ENCODE data around the gene HS3ST6.
A peak's percentile ranks its signal among the peaks of the same experiment; 100 is the strongest.

The HS3ST6 gene

GRCh38 chr16:1874854-1875253 lies 43.4 kb downstream of the HS3ST6 start:
- DNase-seq = no peak

GRCh38 chr16:1871974-1872635 lies 46.1 kb downstream of the HS3ST6 start, which contains the start of gene MEIOB:
Gene MEIOB, minus strand, starts transcription at chr16:1872164. Its CDS starts 3,989 bp downstream, at chr16:1868175.
- DNase-seq = no peak

- DNase-seq = peak; percentile 26
Observed at GRCh38 chr16:1870365-1871082, 47.7 kb downstream of the HS3ST6 start.

GRCh38 chr16:1865902-1866690 lies 52.1 kb downstream of the HS3ST6 start:
- DNase-seq = no peak

DNA sequence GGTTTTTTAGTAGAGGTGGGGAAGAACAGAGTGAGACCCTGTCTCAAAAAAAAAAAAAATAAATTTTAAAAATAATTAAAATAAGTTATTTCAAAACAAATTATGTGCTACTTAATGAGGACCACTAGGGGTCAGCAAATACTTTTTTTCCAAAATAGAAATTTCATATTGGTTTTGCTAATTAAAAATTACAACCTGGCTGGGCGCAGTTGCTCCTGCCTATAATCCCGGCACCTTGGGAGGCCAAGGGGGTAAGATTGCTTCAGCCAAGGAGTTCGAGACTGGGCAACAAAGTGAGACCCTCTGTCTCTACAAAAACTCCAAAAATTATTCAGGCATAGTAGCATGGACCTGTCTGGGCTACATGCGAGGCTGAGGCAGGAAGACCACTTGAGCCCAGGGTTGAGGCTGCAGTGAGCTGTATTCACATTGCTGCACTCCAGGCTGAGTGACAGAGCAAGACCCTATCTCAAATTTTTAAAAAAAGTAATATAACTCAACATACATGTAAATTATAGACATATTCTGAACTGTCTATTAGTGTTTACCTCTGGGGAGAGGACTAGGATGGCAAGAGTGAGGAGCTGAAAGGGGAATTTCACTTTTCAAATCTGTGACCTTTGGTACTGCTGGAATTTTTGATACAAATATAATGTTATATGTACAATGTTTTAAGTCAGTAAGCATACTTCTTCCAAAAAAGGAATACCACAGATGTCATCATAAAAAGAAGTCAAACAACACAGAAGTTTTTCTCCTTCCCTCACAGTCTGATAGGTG lies 54.3 kb downstream of the HS3ST6 start:
- no peak for DNase-seq

DNA sequence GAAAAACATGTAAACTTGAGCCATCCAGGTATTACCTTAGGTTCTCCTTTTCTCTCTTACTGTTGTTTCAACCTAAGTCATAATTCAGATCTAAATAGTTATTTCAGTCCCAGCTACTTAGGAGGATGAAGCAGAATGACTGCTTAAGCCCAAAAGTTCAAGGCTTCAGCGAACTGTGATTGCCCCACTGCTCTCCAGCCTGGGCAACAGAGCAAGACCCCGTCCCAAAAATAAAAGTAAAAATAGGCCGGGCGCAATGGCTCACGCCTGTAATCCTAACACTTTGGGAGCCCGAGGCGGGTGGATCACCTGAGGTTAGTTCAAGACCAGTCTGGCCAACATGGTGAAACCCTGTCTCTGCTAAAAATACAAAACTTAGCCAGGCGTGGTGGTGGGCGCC lies 55.8 kb downstream of the HS3ST6 start:
- no peak for DNase-seq

- no peak for DNase-seq
Observed at GRCh38 chr16:1861730-1862129, 56.5 kb downstream of the HS3ST6 start.
